ENCODE data around the gene CENPS.
A peak's percentile ranks its signal among the peaks of the same experiment; 100 is the strongest.

CENPS gene

DNA sequence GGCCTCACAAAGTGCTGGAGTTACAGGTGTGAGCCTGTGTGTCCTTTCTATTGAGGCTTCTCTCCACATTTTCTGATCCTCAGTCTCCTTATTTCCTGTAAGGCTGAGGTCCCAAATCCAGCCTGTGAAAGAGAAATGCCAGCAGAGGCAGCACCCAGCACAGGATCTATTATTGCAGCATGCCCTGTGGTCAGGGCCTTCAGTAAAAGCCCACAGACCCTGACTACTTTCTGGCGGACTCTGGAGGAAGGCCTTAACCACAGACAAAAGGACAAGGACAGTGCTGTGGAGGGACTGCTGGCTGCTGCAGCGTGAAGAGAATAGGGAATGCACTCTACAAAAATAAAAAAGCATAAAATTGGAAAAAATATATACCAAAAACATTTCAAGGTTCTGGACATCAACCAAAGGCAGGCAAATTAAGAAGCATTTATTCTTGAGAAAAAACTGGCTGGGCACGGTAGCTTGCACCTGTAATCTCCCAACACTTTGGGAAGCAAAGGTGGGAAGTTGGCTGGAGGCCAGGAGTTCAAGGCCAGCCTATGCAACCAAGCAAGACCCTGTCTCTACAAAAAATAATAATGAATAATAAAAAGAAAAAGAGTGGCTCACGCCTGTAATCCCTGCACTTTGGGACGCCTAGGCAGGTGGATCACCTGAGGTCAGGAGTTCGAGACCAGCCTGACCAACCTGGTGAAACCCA, 40.8 kb upstream of the CENPS start:
- Histone ChIP-seq H3K4me1 (peaks cover 29 to 47% (median 39%) of the 10 kb centered on the region in 10 experiments), H3K36me3 (peaks cover 0 to 7% (median 0%) of the 10 kb centered on the region in 11 experiments; a peak in 2 of 22 replicates), H3K4me2 (peak overlapping the region in 7 of 11 experiments; percentile 61 to 89 (median 77); a peak in 12 of 22 replicates), H3K27me3 (no peaks in the 10 kb centered on the region), H3K4me3 (no peak overlapping the region), H4K20me1 (no peaks in the 10 kb centered on the region), H3K27ac (peak overlapping the region in 10 of 11 experiments; percentile 9 to 89 (median 83); a peak in 15 of 22 replicates), H3K9ac (peak overlapping the region in 1 of 11 experiments; percentile 44; a peak in 1 of 22 replicates), H3K9me3 (replicated peaks in 1 of 11) (peaks cover 8 to 16% (median 10%) of the 10 kb centered on the region in 11 experiments)
- no peak for TF ChIP-seq Cebpa-rat (IDR thresholded peaks at IDR 0.05)

DNA sequence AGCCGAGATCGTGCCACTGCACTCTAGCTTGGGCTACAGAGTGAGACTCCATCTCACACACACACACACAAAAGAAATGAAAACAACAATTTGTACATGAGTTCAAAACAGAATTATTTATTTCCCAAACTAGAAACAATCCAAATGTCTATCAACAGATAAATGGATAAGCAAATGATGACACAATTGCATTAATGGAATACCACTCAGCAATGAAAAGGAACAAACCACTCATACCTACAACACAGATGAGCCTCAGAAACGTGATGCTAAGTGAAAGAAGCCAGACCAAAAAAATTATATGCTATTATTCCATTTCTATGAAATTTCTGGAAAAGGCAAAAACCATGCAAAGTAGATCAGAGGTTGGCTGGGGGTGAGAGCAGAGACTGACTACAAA, 33.4 kb upstream of the CENPS start:
- TF ChIP-seq Cebpa-rat (IDR thresholded peaks at IDR 0.05): no peak
- Histone ChIP-seq H3K4me1 (peaks cover 23 to 31% (median 29%) of the 10 kb centered on the region in 10 experiments), H3K27ac (no peak overlapping the region), H3K4me2 (no peak overlapping the region; a peak in 1 of 22 replicates), H3K9me3 (replicated peaks in 1 of 11) (peaks cover 12 to 29% (median 21%) of the 10 kb centered on the region in 11 experiments), H3K4me3 (no peak overlapping the region), H3K9ac (no peak overlapping the region), H3K27me3 (no peaks in the 10 kb centered on the region), H3K36me3 (peaks cover 8 to 27% (median 18%) of the 10 kb centered on the region in 11 experiments; a peak in 21 of 22 replicates), H4K20me1 (peaks cover 0 to 30% (median 23%) of the 10 kb centered on the region in 11 experiments; a peak in 13 of 22 replicates)

GRCh38 chr1:10398278-10398733, 31.9 kb upstream of the CENPS start:
- Histone ChIP-seq H3K36me3 (peaks cover 23 to 42% (median 33%) of the 10 kb centered on the region in 11 experiments), H3K4me2 (peak overlapping the region; percentile 53 to 91 (median 87)), H3K9ac (peak overlapping the region; percentile 91 to 100 (median 94); a peak in 21 of 22 replicates), H3K9me3 (replicated peaks in 1 of 11) (peaks cover 12 to 24% (median 20%) of the 10 kb centered on the region in 11 experiments), H3K27ac (peak overlapping the region in 9 of 11 experiments; percentile 74 to 99 (median 93); a peak in 18 of 22 replicates), H3K27me3 (no peaks in the 10 kb centered on the region), H4K20me1 (peaks cover 0 to 44% (median 34%) of the 10 kb centered on the region in 11 experiments; a peak in 15 of 22 replicates), H3K4me1 (peaks cover 23 to 45% (median 34%) of the 10 kb centered on the region in 10 experiments), H3K4me3 (peak overlapping the region; percentile 80 to 95 (median 88))
- TF ChIP-seq Cebpa-rat (IDR thresholded peaks at IDR 0.05): no peak

GRCh38 chr1:10398734-10399443, 31.3 kb upstream of the CENPS start, which contains the start of gene PGD:
Gene PGD, plus strand, starts transcription at chr1:10399064. Its CDS starts 54 bp downstream, at chr1:10399118.
- Histone ChIP-seq H3K4me1 (peaks cover 23 to 51% (median 35%) of the 10 kb centered on the region in 10 experiments), H3K9me3 (replicated peaks in 1 of 11) (peaks cover 9 to 18% (median 15%) of the 10 kb centered on the region in 11 experiments), H4K20me1 (peaks cover 0 to 50% (median 35%) of the 10 kb centered on the region in 11 experiments; a peak in 15 of 22 replicates), H3K36me3 (peaks cover 29 to 46% (median 39%) of the 10 kb centered on the region in 11 experiments), H3K27ac (peak within 1 kb of the TSS; percentile 79 to 99 (median 93)), H3K4me3 (peak within 1 kb of the TSS; percentile 80 to 95 (median 88)), H3K27me3 (no peaks in the 10 kb centered on the region), H3K4me2 (peak within 1 kb of the TSS; percentile 84 to 98 (median 90)), H3K9ac (peak within 1 kb of the TSS; percentile 91 to 100 (median 94))
- TF ChIP-seq Cebpa-rat (IDR thresholded peaks at IDR 0.05): no peak

DNA sequence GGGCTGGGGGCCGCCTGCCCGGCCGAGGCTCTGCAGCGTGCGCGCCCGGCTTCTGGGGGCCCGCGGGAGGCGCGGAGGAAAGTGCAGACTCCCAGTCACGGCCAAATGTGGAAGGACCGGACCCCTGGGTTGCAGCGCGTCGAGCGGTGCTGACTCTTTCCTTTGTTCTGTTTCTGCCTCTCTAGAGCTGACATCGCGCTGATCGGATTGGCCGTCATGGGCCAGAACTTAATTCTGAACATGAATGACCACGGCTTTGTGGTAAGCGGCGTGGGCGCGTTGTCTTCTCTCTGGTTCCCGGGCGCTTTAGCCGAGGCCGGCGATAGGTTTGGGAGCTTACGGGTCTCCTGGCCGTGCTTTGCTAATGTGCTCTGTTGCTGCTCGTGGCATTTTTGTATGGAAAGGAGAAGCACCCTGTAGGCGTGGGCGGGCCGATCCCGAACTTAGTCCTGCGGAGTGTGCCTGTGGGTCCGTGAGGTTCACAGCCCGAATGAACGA, 30.7 kb upstream of the CENPS start:
- H3K36me3 ChIP-seq: peaks cover 35 to 48% (median 45%) of the 10 kb centered on the region in 11 experiments
- peak overlapping the region; percentile 79 to 99 (median 93) for H3K27ac ChIP-seq
- peaks cover 3 to 12% (median 8%) of the 10 kb centered on the region in 11 experiments; a peak in 20 of 22 replicates for H3K9me3 ChIP-seq (replicated peaks in 1 of 11)
- no peak for TF ChIP-seq Cebpa-rat (IDR thresholded peaks at IDR 0.05)
- peak overlapping the region; percentile 83 to 98 (median 90) for H3K4me2 ChIP-seq
- no peaks in the 10 kb centered on the region for H3K27me3 ChIP-seq
- peak overlapping the region; percentile 91 to 100 (median 94) for H3K9ac ChIP-seq
- H3K4me3 ChIP-seq: peak overlapping the region; percentile 80 to 95 (median 88)
- peaks cover 23 to 56% (median 35%) of the 10 kb centered on the region in 10 experiments for H3K4me1 ChIP-seq
- H4K20me1 ChIP-seq: peaks cover 0 to 56% (median 41%) of the 10 kb centered on the region in 11 experiments; a peak in 16 of 22 replicates

DNA sequence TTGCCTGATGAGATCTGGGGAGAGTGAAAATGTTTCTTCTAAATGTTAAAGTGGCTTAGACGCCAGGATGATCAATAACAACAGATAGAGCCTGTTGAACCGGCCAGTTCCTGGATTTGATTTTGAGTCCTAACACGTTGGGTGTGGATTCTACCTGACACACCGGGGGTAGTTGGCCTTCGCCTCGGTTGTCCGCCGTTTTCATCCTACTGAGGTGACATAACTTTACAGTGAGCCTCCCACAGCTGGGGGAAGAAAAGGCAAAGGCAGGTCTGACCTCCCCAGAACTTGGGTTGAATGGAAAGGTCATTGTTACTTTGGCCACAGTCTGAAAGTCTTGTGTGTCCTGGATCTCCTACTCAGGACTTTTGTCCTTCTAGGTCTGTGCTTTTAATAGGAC, 30.2 kb upstream of the CENPS start:
- Histone ChIP-seq H3K9me3 (replicated peaks in 1 of 11) (peaks cover 0 to 7% (median 4%) of the 10 kb centered on the region in 11 experiments; a peak in 10 of 22 replicates), H3K27me3 (no peaks in the 10 kb centered on the region), H3K27ac (peak overlapping the region; percentile 79 to 99 (median 93)), H3K36me3 (peaks cover 40 to 54% (median 50%) of the 10 kb centered on the region in 11 experiments), H3K9ac (peak overlapping the region; percentile 91 to 100 (median 94)), H3K4me1 (peaks cover 23 to 57% (median 35%) of the 10 kb centered on the region in 10 experiments), H3K4me3 (peak overlapping the region; percentile 80 to 95 (median 88)), H4K20me1 (peaks cover 0 to 61% (median 45%) of the 10 kb centered on the region in 11 experiments; a peak in 16 of 22 replicates), H3K4me2 (peak overlapping the region; percentile 83 to 98 (median 90))
- no peak for TF ChIP-seq Cebpa-rat (IDR thresholded peaks at IDR 0.05)

DNA sequence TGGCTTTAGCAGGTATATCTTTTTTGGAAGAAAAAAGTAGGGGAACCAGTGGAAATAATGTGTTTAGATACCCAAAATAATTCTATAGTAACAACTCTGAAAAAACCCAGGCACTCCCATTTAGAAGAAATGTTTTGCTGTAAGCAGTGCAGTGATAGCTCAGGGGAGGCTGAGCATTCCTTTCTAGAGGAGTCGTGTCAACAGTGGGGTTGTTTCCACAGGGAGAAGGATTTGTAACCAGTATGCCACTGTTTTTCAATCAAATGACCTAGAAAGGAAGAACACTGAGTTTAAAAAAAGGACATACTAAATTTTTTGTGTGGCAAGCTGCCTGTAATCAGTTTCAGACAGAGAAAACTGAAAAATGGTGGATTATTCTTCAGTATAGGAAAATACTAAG, 29.0 kb upstream of the CENPS start:
- Histone ChIP-seq H3K9me3 (replicated peaks in 1 of 11) (no peaks in the 10 kb centered on the region), H3K9ac (peak overlapping the region; percentile 91 to 100 (median 94); a peak in 21 of 22 replicates), H3K4me3 (peak overlapping the region in 8 of 10 experiments; percentile 80 to 95 (median 92); a peak in 13 of 20 replicates), H3K4me1 (peaks cover 23 to 57% (median 35%) of the 10 kb centered on the region in 10 experiments), H3K4me2 (peak overlapping the region; percentile 83 to 98 (median 90); a peak in 21 of 22 replicates), H3K27ac (peak overlapping the region; percentile 79 to 99 (median 93)), H4K20me1 (peaks cover 0 to 73% (median 53%) of the 10 kb centered on the region in 11 experiments; a peak in 16 of 22 replicates), H3K27me3 (no peaks in the 10 kb centered on the region), H3K36me3 (peaks cover 52 to 66% (median 62%) of the 10 kb centered on the region in 11 experiments)
- no peak for TF ChIP-seq Cebpa-rat (IDR thresholded peaks at IDR 0.05)
